GM19043 (cell line): ENCODE measurements around the gene LRRC17.

Source experiments
- ATAC-seq: cut with Tn5 transposase; IDR thresholded peaks from one replicate; pipeline ENCODE4 v1.9.1; 2021; ENCODE audit warnings: low read depth; ENCODE audit not compliant: unreplicated experiment

Gene LRRC17

GRCh38 chr7:102983602-102984001 lies 70.8 kb downstream of the LRRC17 start:
- ATAC-seq = no peak

- ATAC-seq = no peak
Measured at GRCh38 chr7:102985176-102985783, 72.5 kb downstream of the LRRC17 start.

GRCh38 chr7:102988088-102988487 lies 75.3 kb downstream of the LRRC17 start:
- no peak for ATAC-seq

GRCh38 chr7:102988631-102989560 lies 76.1 kb downstream of the LRRC17 start:
- ATAC-seq = no peak

GRCh38 chr7:102990642-102991041 lies 77.8 kb downstream of the LRRC17 start:
- no peak for ATAC-seq

- ATAC-seq = no peak
Measured at GRCh38 chr7:102991077-102991539, 78.3 kb downstream of the LRRC17 start.

GRCh38 chr7:102991540-102992214 lies 78.9 kb downstream of the LRRC17 start:
- no peak for ATAC-seq

GRCh38 chr7:102992509-102992937 lies 79.7 kb downstream of the LRRC17 start:
- ATAC-seq = no peak

- no peak for ATAC-seq
Measured at GRCh38 chr7:102992938-102993717, 80.3 kb downstream of the LRRC17 start.

- ATAC-seq = no peak
Measured at GRCh38 chr7:102993718-102994029, 80.9 kb downstream of the LRRC17 start.

GRCh38 chr7:102994567-102994966 lies 81.8 kb downstream of the LRRC17 start:
- no peak for ATAC-seq
